ENCODE data around the gene NAV2. TPM values are rescaled to one million over a fixed set of nuclear protein-coding genes. Genes with fewer than 3 reads are reported as not detected.

Gene NAV2
- total RNA-seq, 1 experiment from 2014 or later, result 22.7 TPM

- no TSS peak for BruUV-seq (replicated peaks)
- POLR2A ChIA-PET, result no interaction called here
- TF ChIP-seq POLR2AphosphoS5 (IDR thresholded peaks at IDR 0.05; ENCODE audit: low read depth, low read length), result no peak
- TF ChIP-seq, protein P1, sequence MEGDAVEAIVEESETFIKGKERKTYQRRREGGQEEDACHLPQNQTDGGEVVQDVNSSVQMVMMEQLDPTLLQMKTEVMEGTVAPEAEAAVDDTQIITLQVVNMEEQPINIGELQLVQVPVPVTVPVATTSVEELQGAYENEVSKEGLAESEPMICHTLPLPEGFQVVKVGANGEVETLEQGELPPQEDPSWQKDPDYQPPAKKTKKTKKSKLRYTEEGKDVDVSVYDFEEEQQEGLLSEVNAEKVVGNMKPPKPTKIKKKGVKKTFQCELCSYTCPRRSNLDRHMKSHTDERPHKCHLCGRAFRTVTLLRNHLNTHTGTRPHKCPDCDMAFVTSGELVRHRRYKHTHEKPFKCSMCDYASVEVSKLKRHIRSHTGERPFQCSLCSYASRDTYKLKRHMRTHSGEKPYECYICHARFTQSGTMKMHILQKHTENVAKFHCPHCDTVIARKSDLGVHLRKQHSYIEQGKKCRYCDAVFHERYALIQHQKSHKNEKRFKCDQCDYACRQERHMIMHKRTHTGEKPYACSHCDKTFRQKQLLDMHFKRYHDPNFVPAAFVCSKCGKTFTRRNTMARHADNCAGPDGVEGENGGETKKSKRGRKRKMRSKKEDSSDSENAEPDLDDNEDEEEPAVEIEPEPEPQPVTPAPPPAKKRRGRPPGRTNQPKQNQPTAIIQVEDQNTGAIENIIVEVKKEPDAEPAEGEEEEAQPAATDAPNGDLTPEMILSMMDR (IDR thresholded peaks at IDR 0.05), result no peak
- Histone ChIP-seq H3K4me1 (ENCODE audit: control insufficient read depth, insufficient read depth, low read length) (no peaks in the 10 kb centered on the region), H3K27me3 (ENCODE audit: control insufficient read depth, insufficient read depth, low read length) (no peaks in the 10 kb centered on the region), H3K27ac (ENCODE audit: low read length) (no peak overlapping the region), H3K36me3 (ENCODE audit: control insufficient read depth, insufficient read depth, low read length) (no peaks in the 10 kb centered on the region; the same call in 1 of the 2 replicates), H3K9me3 (ENCODE audit: control insufficient read depth, insufficient read depth, low read depth, low read length) (no peaks in the 10 kb centered on the region), H3K4me3 (ENCODE audit: low read depth in 2 of 2, low read length in 2 of 2) (no peak overlapping the region)
- intact Hi-C loops (cut with micrococcal nuclease; ENCODE audit: unreplicated experiment), result no loop called here
- no peak for ATAC-seq
- CTCF ChIA-PET, result no interaction called here
- no peak for DNase-seq (ENCODE audit: low read depth, low spot score)
- in situ Hi-C loops (cut with HindIII; ENCODE audit: low pct_unique_long_range_greater_than_20kb, low sequenced_read_pairs), result no loop called here
Measured at GRCh38 chr11:19840961-19841360, 128.3 kb downstream of the NAV2 start.

- CTCF ChIA-PET, result no interaction called here
- Histone ChIP-seq H3K36me3 (ENCODE audit: control insufficient read depth, insufficient read depth, low read length) (no peaks in the 10 kb centered on the region; the same call in 1 of the 2 replicates), H3K4me3 (ENCODE audit: low read depth in 2 of 2, low read length in 2 of 2) (no peak overlapping the region), H3K27ac (ENCODE audit: low read length) (no peak overlapping the region), H3K27me3 (ENCODE audit: control insufficient read depth, insufficient read depth, low read length) (no peaks in the 10 kb centered on the region), H3K9me3 (ENCODE audit: control insufficient read depth, insufficient read depth, low read depth, low read length) (no peaks in the 10 kb centered on the region), H3K4me1 (ENCODE audit: control insufficient read depth, insufficient read depth, low read length) (no peaks in the 10 kb centered on the region)
- TF ChIP-seq, protein P2, sequence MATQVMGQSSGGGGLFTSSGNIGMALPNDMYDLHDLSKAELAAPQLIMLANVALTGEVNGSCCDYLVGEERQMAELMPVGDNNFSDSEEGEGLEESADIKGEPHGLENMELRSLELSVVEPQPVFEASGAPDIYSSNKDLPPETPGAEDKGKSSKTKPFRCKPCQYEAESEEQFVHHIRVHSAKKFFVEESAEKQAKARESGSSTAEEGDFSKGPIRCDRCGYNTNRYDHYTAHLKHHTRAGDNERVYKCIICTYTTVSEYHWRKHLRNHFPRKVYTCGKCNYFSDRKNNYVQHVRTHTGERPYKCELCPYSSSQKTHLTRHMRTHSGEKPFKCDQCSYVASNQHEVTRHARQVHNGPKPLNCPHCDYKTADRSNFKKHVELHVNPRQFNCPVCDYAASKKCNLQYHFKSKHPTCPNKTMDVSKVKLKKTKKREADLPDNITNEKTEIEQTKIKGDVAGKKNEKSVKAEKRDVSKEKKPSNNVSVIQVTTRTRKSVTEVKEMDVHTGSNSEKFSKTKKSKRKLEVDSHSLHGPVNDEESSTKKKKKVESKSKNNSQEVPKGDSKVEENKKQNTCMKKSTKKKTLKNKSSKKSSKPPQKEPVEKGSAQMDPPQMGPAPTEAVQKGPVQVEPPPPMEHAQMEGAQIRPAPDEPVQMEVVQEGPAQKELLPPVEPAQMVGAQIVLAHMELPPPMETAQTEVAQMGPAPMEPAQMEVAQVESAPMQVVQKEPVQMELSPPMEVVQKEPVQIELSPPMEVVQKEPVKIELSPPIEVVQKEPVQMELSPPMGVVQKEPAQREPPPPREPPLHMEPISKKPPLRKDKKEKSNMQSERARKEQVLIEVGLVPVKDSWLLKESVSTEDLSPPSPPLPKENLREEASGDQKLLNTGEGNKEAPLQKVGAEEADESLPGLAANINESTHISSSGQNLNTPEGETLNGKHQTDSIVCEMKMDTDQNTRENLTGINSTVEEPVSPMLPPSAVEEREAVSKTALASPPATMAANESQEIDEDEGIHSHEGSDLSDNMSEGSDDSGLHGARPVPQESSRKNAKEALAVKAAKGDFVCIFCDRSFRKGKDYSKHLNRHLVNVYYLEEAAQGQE (IDR thresholded peaks at IDR 0.05; ENCODE audit: insufficient read depth in 1 of 2, low read depth in 2 of 2, low read length in 1 of 2), result no peak
- TF ChIP-seq SIN3A (IDR thresholded peaks at IDR 0.05; ENCODE audit: borderline replicate concordance, insufficient read depth, low read depth, low read length) (no peak), POLR2AphosphoS5 (IDR thresholded peaks at IDR 0.05; ENCODE audit: low read depth, low read length) (no peak), TCF7L2 (IDR thresholded peaks at IDR 0.05; ENCODE audit: low read depth, low read length) (no peak)
- TF ChIP-seq, protein P1 (IDR thresholded peaks at IDR 0.05), result no peak
- ATAC-seq, result no peak
- BruUV-seq (replicated peaks), result no TSS peak
- intact Hi-C loops (cut with micrococcal nuclease; ENCODE audit: unreplicated experiment), result no loop called here
- POLR2A ChIA-PET, result no interaction called here
- in situ Hi-C loops (cut with HindIII; ENCODE audit: low pct_unique_long_range_greater_than_20kb, low sequenced_read_pairs), result no loop called here
- DNase-seq (ENCODE audit: low read depth, low spot score), result no peak
Measured at GRCh38 chr11:19842505-19842904, 129.9 kb downstream of the NAV2 start.
